Measurements from ENCODE around the gene ASXL2.
"Not testable (repeated sequence)": the region's sequence is repeated elsewhere in the genome, so short reads cannot be mapped to it uniquely, and the experiment has no call there.

The ASXL2 gene

DNA sequence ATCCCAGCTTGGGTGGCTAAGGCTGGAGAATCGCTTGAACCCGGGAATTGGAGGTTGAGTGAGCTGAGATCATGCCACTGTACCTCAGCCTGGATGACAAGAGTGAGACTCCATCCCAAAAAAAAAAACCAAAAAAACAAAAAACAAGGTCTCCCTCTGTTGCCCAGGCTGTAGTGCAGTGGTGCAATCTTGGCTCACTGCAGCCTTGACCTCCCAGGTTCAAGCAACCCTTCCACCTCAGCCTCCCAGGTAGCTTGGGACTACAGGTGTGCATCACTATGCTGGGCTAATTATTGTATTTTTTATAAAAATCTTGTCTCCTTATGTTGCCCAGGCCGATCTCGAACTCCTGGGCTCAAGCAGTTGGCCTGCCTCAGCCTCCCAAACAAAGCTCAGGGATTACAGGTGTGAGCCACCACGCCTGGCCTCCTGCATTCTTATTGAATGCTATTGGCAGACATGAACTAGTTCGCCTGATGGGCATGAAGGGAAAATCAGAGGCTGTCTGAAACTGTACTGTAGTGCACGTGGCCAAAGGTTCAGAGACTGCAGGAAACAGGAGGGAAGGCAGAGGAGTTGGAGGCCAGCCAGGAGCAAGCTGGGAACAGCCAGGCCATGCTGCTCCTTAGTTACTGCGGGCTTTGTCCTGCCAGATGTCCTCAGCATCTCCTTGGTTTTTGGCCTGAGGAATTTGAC is 16.0 kb upstream of the ASXL2 start:
- DNase-seq (ENCODE audit: extremely low read depth in 1 of 2, low read depth in 1 of 2) = no peak

DNA sequence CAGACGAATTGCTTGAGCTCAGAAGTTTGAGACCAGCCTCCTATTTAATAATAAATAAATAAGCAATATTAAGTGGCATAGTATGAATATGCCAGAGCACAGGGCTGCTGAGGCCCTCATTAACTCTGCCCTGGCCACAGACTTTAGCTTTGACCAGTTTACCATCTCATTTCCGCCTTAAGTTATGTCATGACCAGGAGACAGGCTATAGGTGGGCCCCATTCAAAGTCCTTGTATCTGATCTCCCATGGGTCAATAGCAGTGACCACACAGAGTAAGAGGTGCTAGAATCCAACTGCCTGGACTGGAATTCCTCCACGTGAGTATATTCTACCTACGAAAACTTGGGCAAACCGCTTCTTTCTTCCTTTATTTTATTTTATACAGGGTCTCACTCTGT is 13.4 kb upstream of the ASXL2 start:
- DNase-seq (ENCODE audit: extremely low read depth in 1 of 2, low read depth in 1 of 2) = no peak

DNA sequence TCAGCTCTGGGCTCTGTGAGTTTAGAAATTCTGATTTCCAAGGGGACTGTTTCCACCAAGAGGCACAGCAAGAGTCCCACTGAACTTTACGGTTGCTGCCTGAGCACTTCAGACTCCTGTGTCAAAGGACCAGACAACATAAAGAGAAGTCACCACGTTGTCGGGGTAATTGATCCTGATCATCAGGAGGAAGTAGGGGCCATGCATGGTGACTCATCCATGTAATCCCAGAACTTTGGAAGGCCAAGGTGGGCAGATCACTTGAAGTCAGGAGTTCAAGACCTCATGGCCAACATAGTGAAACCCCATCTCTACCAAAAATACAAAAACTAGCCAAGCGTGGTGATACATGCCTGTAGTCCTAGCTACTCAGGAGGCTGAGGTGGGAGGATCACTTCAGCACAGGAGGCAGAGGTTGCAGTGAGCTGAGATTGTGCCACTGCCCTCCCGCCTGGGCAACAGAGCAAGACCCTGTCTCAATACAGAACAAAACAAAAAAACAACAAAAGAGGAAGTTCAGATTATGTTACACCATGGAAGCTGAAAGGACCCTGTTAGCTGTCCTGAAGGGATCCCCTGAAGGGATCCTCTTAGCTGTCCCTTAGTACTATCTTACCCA is 9.4 kb upstream of the ASXL2 start:
- no peak for DNase-seq (ENCODE audit: extremely low read depth in 1 of 2, low read depth in 1 of 2)

DNA sequence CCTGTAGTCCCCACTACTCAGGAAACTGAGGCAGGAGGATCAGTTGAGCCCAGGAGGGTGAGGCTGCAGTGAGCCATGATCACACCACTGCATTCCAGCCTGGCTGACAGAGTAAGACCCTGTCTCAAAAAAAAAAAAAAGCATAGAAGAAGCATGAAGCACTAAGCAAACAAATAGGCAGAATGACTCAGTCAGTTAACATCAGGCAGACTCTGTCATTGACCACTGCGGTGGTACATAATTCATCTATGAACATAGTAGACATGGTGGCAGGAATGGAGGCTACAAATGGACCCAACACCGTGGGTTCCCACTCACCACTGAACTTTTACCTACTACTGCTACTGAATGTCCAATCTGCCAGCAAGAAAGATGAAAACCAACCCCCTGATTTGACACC is 7.6 kb upstream of the ASXL2 start:
- DNase-seq (ENCODE audit: extremely low read depth in 1 of 2, low read depth in 1 of 2) = no peak

DNA sequence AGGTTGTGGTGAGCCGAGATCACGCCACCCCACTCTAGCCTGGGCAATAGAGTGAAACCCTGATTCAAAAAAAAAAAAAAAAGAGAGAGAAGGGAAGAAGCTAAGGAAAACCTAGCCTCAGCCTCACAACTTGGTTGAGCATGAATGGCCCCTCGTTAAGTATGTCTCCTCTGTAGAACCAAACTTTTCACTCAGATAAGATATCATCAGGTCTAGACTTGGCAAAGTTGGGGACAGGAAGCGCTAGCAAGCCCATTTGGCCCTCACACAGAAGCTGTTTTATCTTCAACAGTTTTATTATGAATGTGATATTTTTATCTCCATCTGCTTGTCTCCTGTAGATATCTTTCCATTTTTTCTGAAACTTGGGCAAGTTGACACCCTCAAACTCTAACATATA is 3.5 kb upstream of the ASXL2 start:
- no peak for DNase-seq (ENCODE audit: extremely low read depth in 1 of 2, low read depth in 1 of 2)

DNA sequence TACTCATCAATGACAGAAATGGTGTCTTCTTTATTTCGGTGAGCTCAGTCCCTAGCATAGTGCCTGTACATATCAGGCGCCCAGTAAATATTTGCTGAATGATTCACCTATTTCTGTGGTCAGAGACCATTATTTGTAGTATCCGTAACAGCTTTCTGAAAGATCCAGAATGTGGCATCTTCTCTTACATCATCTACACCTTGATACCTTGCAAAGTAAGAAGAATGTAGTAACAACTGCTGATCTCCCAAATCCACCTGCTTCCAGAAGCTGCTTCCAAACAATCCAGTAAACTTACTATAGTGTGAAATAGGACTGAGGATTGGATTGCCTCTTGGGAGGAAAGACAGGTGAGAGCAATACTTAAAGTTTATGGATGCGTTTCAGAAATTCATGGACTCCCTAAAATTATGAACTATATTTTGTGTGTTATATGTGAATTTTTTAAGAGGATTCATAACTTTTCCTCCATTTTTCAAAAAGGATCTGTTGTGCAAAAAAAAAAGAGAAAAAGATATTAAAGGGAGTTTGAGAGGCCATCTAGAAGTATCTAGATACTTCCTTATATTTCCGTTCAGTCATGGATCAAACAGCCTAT is 945 bp upstream of the ASXL2 start:
- no peak for DNase-seq (ENCODE audit: extremely low read depth in 1 of 2, low read depth in 1 of 2)

DNA sequence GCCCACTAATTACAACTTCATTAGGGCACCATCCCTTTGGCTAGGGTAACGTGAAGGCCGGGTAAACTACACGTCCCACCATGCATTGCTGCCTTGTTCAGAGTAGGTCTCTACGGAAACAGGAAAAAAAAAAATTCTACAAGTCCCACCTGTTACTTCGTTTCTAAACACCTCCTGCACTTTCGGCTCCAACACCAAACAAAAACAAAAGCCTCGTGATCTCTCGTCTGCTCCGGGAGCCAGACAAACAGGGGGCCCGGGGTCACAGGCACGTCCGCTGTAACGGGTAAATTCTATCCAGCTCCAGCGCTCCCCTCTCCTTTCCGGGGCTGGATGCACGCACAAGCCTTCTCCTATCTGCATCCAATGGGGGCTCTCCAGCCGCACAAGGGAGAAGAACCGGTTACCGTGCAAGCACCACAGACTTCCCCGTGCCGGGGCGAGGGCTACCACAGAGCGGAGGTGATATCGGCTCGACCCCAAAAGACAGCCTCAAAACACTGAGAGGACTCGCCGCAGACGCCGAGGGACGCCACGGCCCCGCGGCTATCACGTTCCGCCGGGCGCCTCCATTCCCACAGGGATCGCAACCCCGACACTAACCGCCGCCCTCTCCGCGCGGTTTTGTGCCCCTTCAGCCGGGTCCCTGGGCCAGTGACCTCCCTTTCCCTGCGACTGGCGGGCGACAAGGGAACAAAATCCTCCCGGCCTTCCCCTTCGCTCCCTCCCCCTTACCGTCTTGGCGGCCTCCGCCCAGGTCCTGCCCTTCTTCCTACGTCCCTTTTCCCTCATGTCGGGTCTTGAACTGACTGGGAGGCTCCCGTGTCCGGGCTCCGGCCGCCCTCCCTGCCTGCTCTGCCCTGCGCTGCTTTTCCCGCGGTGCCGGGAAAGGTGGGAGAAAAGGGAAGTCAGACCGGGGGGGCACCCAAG is 591 bp downstream of the ASXL2 start:
- DNase-seq (ENCODE audit: extremely low read depth in 1 of 2, low read depth in 1 of 2) = peak; percentile 27 to 37

DNA sequence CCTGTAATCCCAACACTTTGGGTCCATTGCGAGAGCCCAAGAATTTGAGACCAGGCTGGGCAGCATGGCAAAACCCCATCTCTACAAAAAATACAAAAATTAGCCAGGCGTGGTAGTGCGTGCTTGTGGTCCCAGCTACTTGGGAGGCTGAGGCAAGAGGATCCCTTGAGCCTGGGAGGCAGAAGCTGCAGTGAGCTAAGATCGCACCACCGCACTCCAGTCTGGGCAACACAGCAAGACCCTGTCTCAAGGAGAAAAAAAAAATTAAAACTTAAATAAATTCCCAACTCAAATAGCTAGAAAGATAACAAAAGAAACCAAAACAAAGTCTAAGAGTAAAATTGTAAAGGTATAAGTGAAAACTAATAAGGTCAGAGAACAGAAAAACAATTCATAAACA is 6.2 kb downstream of the ASXL2 start:
- DNase-seq (ENCODE audit: extremely low read depth in 1 of 2, low read depth in 1 of 2) = no peak

DNA sequence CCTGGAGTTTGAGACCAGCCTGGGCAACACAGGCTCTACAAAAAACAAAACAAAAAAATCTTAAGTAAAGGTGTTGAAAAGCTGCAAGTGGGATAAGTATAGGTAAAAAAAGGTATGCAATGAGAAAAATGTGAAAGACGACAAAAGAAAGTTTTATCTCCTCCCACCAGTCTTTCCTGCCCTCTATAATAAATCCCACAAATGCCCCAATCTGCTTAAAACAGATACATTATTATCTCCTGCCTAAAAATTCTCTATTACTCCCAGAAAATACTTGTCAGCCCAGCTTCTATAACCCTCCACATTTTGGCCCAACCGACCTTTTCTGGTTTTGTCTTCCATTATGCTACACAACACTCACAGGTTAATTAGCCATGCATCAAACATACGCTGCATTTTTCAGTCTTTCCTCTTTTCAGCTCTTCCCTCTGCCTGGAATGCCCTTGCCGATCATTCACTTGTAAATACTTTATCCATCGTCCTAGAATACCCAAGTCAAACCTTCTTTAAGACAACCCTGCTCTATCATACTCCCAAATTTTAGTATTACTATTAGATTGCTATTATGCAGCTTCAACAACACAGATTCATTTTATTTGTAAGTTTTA is 10.8 kb downstream of the ASXL2 start:
- DNase-seq (ENCODE audit: extremely low read depth in 1 of 2, low read depth in 1 of 2) = no peak

DNA sequence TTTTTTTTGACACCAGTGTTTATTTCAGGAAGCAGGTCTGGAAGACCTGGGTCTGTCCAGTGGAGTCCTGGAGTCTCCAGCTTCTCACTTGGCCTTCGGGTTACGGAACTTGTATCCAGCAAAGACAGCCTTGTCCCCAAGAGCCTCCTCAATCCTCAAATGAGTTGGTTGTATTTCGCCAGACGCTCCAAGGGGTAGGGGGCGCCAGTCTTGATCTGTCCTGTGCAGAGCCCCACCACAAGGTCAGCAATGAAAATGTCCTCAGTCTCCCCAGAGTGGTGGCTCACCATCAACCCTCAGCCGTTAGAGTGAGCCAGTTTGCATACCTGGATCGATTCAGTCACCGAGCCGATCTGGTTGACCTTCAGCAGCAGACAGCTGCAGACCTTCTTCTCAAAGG is 21.9 kb downstream of the ASXL2 start:
- no peak for DNase-seq (ENCODE audit: extremely low read depth in 1 of 2, low read depth in 1 of 2)

DNA sequence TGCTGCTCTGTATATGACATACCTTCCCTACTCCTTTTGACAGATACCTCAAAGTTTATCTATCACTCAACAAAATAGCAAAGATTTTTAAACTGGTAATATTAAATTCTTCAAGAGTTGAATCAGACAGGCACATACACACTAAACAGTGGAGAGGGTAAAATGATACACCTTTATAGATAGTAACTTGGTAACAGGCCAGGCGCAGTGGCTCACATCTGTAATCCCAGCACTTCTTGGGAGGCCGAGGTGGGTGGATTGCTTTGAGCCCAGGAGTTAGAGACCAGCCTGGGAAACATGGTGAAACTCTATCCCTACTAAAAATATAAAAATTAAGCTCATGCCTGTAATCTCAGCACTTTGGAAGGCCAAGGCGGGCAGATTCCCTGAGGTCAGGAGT is 23.2 kb downstream of the ASXL2 start:
- no peak for DNase-seq (ENCODE audit: extremely low read depth in 1 of 2, low read depth in 1 of 2)

DNA sequence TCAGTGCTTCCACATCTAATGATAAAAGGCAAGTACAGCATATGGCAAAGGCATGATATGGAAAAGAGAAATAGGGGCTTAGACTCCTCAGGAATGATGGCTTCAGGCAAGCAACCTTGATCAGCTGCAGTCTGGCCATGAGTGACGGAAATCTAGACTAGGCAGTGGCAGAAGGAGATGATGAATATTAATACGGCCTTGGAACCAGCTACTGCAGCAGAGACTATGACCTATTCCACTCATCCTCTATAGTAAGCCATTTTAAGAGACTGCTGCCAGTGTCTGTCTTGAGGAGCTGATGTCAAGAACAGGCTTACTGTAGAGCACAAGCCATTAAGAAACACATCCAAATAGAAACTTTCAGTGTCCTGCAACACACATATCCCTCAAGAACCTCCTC is 23.7 kb downstream of the ASXL2 start:
- no peak for DNase-seq (ENCODE audit: extremely low read depth in 1 of 2, low read depth in 1 of 2)

DNA sequence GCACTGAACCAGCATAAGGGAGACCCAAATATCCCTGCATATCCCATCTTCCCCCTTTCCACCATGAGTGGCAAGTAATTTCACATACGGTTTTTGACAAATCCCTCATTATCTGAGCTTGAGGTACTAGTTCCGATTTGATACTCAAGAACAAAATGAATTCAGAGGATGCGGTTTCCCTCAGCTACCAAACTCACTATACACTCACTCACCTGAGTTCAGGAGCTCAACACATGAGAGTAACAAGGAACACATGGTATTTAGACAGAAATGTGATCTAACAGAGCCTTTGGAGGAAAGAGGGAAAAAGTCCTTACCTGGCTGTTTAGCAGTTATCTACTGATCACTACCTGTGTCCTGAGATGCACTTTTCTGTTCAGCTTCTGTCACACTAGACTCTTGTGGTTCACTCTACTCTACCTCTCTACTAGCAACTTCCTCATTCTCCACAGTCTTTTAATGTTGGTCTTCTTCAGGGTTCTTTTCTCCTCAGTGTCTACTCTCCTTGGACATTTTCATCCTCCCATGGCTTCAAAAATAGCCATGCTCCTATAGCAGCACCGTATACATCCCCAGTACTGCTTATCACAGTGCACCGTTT is 25.1 kb downstream of the ASXL2 start:
- DNase-seq (ENCODE audit: extremely low read depth in 1 of 2, low read depth in 1 of 2) = no peak

DNA sequence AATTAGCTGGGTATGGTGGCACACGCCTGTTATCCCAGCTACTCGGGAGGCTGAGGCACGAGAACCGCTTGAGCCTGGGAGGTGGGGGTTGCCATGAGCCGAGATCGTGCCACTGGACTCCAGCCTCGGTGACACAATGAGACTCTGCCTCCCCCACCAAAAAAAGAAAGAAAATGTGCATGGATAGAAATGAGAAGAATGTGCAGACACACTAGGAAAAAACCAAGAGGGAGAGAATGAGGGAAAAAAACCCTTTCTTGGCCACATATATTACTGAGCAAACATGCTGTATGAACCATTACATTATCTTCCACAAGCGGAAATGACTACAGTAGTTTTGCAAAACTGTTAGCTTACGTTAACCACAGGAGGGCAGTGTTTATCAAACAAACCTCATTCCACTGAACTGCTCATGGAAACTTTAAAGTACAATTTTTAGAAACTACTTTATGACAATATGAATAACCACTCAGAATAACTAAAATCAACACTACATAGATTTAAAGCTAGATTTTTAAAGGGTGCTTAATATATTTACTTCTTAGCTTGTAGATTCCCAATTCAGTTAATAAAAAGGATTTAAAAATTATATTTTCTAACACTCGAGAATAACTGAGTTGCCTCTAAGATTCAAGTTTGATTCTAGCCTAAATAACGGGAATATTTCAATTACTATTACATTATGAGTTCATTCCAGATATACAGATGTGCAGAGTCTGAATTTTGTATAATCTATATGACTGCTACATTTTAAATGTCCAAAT is 26.4 kb downstream of the ASXL2 start:
- no peak for DNase-seq (ENCODE audit: extremely low read depth in 1 of 2, low read depth in 1 of 2)

DNA sequence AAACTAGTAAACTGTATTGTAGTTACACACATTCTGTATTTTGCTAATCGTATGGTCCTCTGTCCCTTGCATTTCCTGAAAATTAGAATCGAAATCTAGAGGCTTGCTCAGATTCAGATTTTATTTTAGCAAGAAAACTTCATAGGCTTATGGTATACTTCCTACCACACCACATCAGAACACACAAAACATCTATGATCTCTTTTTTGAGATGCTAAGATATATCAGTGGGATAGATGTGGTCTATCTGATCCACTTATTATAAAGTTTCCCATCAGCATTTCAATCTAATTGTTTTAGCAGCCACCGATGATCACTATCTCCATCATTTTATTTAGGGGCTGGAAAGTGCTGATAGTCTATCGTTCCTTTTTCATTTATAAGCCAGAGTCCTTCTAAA is 27.9 kb downstream of the ASXL2 start:
- DNase-seq (ENCODE audit: extremely low read depth in 1 of 2, low read depth in 1 of 2) = not testable (repeated sequence)

DNA sequence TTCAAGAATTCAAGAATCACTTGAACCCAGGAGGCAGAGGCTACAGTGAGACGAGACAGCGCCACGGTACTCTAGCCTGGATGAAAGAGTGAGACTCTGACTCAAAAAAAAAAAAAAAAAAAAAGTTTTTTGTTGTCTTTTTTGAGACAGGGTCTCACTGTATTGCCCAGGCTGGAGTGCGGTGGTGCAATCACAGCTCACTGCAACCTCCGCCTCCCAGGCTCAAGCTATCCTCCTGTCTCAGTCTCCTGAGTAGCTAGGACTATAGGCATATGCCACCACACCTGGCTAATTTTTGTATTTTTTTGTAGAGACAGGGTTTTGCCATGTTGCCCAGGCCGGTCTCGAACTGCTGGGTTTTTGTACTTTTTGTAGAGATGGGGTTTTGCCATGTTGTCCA is 28.9 kb downstream of the ASXL2 start:
- not testable (repeated sequence) for DNase-seq (ENCODE audit: extremely low read depth in 1 of 2, low read depth in 1 of 2)

DNA sequence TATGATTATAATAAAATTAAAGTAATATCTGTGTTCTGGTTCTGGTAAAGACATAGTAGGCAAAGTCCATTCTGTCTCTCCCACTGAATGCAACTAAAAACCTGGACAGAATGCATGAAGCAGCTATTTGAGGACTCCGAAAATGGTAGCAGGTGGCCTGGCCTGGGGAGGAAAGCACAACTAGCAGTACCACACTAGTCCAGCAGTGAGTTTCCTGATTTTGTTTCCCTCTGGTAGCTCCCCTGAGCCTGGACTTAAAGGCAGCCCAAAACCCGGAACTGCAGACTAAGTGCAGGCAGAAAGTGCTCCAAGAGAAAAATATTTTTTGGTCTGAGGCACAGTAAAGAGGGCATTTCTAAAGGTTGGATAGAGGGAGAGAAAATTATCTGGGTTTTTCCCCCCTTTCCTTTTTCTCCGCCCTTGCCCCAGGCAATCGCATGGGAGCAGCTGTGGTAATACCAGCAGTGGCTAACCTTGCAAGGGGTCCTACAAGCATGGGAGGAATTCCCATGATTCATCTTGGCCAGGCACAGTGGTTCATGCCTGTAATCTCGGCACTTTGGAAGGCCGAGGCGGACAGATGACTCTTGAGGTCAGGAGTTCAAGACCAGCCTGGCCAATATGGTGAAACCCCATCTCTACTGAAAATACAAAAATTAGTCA is 32.3 kb downstream of the ASXL2 start:
- DNase-seq (ENCODE audit: extremely low read depth in 1 of 2, low read depth in 1 of 2) = no peak

DNA sequence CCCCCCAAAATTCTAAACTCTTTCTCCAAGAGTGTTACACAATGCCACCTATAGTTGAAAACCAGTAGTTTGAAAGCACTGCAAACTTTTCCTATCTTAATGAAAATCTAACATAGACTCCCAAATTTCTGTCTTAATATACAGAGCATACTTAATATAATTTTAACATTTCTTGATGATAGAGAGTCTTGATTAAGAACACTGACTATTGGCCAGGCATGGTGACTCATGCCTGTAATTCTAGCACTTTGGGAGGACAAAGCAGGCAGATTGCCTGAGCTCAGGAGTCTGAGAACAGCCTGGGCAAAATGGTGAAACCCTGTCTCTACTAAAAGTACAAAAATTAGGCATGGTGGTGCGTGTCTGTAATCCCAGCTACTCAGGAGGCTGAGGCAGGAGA is 34.2 kb downstream of the ASXL2 start:
- no peak for DNase-seq (ENCODE audit: extremely low read depth in 1 of 2, low read depth in 1 of 2)

DNA sequence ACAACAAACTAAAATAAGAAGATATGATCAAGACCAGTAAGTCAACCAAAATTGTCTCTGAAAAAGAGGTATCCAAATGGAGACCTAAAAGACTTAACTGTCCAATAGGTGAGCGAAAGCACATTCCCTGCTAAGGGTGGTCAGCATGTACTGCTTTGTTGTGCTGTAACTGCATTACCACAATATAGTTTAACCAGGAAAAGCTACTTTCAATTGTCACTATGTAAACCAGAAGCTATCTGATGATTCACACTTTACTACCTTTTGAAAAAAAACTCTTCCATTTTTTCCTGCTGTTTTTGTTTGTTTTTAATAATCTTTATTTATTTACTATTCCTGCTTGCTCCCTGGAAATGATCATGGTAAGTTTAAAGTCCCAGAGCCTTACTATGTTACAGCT is 36.1 kb downstream of the ASXL2 start:
- DNase-seq (ENCODE audit: extremely low read depth in 1 of 2, low read depth in 1 of 2) = no peak

All from stimulated activated CD8-positive, alpha-beta memory T cell treated with anti-CD3 and anti-CD28 coated beads, Interleukin-7, amount 100 ng/mL, for 48 hours (primary cell).